ENCODE data around the gene TRAPPC2B. TPM values are rescaled to one million over a fixed set of nuclear protein-coding genes. Genes with fewer than 3 reads are reported as not detected.

TRAPPC2B gene
- total and polyA plus RNA-seq, 2 of the 13 experiments (the other 11 are each of a cell fraction or from before 2014, with no cell fraction given) = 13.3 to 17.7 TPM

DNA sequence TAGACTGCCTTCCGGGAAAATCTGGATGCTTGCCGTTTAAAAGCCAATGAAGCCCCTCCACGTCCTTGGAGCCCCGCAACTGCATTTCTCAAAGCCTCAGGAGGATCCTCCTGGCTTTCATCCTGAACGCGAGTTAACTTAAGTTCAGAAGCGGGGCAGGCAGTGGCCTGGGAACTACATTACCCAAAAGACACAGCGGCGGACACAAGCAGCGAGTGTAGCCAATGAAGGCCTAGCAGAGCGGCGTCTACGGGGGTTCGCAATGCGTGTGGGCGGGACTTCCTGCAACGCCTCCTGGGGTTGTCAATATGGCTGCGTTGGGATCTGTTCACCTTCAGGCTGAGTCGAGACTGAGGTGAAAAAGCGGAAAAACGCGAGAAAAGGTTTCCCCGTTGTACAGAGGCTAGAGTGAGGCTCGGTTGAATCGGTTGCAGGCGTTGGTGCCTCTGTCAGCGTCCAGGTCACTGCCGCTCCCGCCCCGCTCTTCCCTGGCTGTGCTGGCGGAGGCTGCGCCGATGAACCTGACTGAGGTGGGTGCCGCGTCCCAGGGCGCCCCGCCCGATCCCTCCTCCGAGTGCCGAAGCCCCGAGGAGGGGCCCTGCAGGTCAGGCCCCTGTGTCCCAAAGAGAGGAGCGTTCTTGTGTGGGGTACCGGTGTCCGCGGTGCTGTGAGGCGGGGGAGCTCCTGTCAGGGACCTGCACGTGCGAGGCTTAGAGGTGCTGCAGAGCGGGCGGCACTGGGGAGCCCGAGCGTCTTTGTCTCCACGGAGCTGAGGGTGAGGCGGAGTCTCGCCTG is 47.7 kb downstream of the TRAPPC2B start, which contains the start of gene ZNF17 (continued):
- no peak for TF ChIP-seq ZNF558 (CRISPR knock-in tag; IDR thresholded peaks at IDR 0.05; ENCODE audit: borderline replicate concordance)
- TF ChIP-seq TBP (CRISPR knock-in tag; IDR thresholded peaks at IDR 0.05) = no peak
- peak; percentile 94 for TF ChIP-seq NFYB (CRISPR knock-in tag; IDR thresholded peaks at IDR 0.05)
- TF ChIP-seq, protein P1, sequence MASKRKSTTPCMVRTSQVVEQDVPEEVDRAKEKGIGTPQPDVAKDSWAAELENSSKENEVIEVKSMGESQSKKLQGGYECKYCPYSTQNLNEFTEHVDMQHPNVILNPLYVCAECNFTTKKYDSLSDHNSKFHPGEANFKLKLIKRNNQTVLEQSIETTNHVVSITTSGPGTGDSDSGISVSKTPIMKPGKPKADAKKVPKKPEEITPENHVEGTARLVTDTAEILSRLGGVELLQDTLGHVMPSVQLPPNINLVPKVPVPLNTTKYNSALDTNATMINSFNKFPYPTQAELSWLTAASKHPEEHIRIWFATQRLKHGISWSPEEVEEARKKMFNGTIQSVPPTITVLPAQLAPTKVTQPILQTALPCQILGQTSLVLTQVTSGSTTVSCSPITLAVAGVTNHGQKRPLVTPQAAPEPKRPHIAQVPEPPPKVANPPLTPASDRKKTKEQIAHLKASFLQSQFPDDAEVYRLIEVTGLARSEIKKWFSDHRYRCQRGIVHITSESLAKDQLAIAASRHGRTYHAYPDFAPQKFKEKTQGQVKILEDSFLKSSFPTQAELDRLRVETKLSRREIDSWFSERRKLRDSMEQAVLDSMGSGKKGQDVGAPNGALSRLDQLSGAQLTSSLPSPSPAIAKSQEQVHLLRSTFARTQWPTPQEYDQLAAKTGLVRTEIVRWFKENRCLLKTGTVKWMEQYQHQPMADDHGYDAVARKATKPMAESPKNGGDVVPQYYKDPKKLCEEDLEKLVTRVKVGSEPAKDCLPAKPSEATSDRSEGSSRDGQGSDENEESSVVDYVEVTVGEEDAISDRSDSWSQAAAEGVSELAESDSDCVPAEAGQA (IDR thresholded peaks at IDR 0.05; ENCODE audit: low read depth) = peak; percentile 84; the same call in 1 of the 2 replicates
- TF ChIP-seq, protein P1 (CRISPR knock-in tag; IDR thresholded peaks at IDR 0.05; ENCODE audit: borderline replicate concordance) = no peak
- TF ChIP-seq NCOA1 (CRISPR knock-in tag; IDR thresholded peaks at IDR 0.05) = no peak
- TF ChIP-seq ZNF710 (CRISPR knock-in tag; IDR thresholded peaks at IDR 0.05; ENCODE audit: borderline replicate concordance) = peak; percentile 44; the same call in 1 of the 2 replicates
- TF ChIP-seq, protein P2, sequence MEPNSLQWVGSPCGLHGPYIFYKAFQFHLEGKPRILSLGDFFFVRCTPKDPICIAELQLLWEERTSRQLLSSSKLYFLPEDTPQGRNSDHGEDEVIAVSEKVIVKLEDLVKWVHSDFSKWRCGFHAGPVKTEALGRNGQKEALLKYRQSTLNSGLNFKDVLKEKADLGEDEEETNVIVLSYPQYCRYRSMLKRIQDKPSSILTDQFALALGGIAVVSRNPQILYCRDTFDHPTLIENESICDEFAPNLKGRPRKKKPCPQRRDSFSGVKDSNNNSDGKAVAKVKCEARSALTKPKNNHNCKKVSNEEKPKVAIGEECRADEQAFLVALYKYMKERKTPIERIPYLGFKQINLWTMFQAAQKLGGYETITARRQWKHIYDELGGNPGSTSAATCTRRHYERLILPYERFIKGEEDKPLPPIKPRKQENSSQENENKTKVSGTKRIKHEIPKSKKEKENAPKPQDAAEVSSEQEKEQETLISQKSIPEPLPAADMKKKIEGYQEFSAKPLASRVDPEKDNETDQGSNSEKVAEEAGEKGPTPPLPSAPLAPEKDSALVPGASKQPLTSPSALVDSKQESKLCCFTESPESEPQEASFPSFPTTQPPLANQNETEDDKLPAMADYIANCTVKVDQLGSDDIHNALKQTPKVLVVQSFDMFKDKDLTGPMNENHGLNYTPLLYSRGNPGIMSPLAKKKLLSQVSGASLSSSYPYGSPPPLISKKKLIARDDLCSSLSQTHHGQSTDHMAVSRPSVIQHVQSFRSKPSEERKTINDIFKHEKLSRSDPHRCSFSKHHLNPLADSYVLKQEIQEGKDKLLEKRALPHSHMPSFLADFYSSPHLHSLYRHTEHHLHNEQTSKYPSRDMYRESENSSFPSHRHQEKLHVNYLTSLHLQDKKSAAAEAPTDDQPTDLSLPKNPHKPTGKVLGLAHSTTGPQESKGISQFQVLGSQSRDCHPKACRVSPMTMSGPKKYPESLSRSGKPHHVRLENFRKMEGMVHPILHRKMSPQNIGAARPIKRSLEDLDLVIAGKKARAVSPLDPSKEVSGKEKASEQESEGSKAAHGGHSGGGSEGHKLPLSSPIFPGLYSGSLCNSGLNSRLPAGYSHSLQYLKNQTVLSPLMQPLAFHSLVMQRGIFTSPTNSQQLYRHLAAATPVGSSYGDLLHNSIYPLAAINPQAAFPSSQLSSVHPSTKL (CRISPR knock-in tag; IDR thresholded peaks at IDR 0.05) = 0 out of 2 replicates have a peak, but pooled peaks have one; percentile 15
- TF ChIP-seq, protein P3, sequence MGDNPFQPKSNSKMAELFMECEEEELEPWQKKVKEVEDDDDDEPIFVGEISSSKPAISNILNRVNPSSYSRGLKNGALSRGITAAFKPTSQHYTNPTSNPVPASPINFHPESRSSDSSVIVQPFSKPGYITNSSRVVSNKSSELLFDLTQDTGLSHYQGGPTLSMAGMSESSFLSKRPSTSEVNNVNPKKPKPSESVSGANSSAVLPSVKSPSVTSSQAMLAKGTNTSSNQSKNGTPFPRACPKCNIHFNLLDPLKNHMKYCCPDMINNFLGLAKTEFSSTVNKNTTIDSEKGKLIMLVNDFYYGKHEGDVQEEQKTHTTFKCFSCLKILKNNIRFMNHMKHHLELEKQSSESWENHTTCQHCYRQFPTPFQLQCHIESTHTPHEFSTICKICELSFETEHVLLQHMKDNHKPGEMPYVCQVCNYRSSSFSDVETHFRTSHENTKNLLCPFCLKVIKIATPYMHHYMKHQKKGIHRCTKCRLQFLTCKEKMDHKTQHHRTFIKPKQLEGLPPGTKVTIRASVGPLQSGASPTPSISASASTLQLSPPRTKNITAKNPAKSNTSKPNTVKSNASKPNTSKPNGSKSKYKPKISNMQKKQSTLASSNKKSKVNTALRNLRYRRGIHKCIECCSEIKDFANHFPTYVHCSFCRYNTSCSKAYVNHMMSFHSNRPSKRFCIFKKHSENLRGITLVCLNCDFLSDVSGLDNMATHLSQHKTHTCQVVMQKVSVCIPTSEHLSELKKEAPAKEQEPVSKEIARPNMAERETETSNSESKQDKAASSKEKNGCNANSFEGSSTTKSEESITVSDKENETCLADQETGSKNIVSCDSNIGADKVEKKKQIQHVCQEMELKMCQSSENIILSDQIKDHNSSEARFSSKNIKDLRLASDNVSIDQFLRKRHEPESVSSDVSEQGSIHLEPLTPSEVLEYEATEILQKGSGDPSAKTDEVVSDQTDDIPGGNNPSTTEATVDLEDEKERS (CRISPR knock-in tag; IDR thresholded peaks at IDR 0.05) = no peak
- no peak for TF ChIP-seq ATRX (CRISPR knock-in tag; IDR thresholded peaks at IDR 0.05; ENCODE audit: borderline replicate concordance)
